ENCODE measurements around the gene EPHA6.

EPHA6 gene

DNA sequence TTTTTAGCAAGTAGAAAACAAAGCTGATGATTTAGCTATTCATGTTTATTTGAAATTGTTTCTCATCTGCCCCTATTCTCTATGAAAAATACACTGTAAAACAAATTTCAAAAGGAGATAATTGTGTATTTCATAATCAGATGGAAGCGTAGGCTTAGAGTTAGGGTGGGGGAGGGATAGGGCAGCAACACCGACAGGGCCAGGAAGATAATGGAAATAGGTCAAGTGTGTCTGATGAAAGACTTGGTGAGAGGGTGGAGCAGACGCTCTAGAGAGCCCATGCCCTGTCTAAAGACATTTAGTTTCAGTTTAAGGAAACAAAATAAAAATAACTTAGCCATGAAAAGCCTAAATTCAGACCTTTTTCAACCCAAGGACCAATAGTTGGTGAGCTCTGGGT, 898.5 kb downstream of the EPHA6 start:
- Histone ChIP-seq H3K4me3 (ENCODE audit: low read depth, low read length) (no peak overlapping the region), H3K79me2 (ENCODE audit: control insufficient read depth, insufficient read depth, low read length, unreplicated experiment) (no peaks in the 10 kb centered on the region), H2AFZ (ENCODE audit: low read length, unreplicated experiment) (no peak overlapping the region), H3K27ac (ENCODE audit: low read depth, low read length) (no peak overlapping the region), H3K27me3 (ENCODE audit: insufficient read depth, low read length) (peaks cover 19% of the 10 kb centered on the region; the same call in 1 of the 2 replicates), H3K4me1 (ENCODE audit: control insufficient read depth, insufficient read depth, low read length, unreplicated experiment) (no peaks in the 10 kb centered on the region), H3K36me3 (ENCODE audit: insufficient read depth, low read length) (no peaks in the 10 kb centered on the region)

DNA sequence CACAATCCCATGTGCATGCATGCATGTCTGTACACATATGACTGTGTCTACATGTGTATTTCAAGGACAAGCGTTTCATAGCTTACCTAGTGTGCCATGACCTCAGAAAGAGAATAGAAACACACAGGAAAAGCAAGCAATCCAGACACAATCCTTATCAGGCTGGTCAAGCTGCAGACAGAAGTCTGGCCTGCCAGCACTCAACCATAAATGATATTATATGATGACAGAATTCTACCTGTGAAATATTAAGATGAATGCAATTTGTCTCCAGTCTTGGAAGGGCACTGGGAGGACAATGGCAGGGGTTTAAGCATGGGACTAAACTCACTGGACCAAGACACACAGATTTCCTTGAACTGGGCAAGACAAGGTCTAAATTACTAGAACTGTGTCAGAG, 899.2 kb downstream of the EPHA6 start:
- peaks cover 19% of the 10 kb centered on the region; the same call in 1 of the 2 replicates for H3K27me3 ChIP-seq (ENCODE audit: insufficient read depth, low read length)
- no peak overlapping the region for H2AFZ ChIP-seq (ENCODE audit: low read length, unreplicated experiment)
- no peaks in the 10 kb centered on the region for H3K79me2 ChIP-seq (ENCODE audit: control insufficient read depth, insufficient read depth, low read length, unreplicated experiment)
- no peak overlapping the region for H3K27ac ChIP-seq (ENCODE audit: low read depth, low read length)
- H3K4me1 ChIP-seq (ENCODE audit: control insufficient read depth, insufficient read depth, low read length, unreplicated experiment), result no peaks in the 10 kb centered on the region
- H3K4me3 ChIP-seq (ENCODE audit: low read depth, low read length), result no peak overlapping the region
- no peaks in the 10 kb centered on the region for H3K36me3 ChIP-seq (ENCODE audit: insufficient read depth, low read length)

DNA sequence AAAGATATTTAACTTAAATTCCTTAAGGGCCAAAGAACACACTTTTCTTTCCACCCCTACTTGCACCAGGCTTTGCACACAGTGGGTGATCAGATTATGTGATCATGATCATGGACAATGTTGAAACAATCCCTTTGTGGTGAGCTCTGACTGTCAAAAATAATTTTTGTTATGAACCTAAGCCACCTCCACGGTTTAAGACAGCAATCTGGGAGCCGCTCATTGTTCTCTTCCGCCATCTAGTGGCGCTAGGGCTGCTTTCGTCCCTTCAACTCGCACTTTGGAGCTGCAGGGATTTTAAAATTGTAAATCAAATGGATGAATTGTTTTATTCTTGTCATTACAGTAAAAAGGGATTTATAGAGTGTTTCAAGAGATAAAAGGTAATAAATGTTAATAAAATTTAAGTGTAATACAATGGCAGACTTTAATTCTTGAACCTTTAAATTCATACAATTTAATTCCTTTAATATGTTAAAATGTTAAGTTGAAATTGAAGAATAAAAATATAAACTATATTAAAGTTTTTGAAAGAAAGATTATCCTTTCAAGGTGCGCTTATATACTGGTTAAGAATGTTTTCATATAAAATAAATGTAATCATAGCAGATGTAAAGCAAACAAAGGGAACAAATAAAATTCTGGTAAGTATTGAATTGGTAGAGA, 904.9 kb downstream of the EPHA6 start:
- Histone ChIP-seq H3K79me2 (ENCODE audit: control insufficient read depth, insufficient read depth, low read length, unreplicated experiment) (no peaks in the 10 kb centered on the region), H3K27me3 (ENCODE audit: insufficient read depth, low read length) (peaks cover 13% of the 10 kb centered on the region), H3K4me3 (ENCODE audit: low read depth, low read length) (no peak overlapping the region), H2AFZ (ENCODE audit: low read length, unreplicated experiment) (no peak overlapping the region), H3K4me1 (ENCODE audit: control insufficient read depth, insufficient read depth, low read length, unreplicated experiment) (no peaks in the 10 kb centered on the region), H3K27ac (ENCODE audit: low read depth, low read length) (no peak overlapping the region), H3K36me3 (ENCODE audit: insufficient read depth, low read length) (no peaks in the 10 kb centered on the region)

DNA sequence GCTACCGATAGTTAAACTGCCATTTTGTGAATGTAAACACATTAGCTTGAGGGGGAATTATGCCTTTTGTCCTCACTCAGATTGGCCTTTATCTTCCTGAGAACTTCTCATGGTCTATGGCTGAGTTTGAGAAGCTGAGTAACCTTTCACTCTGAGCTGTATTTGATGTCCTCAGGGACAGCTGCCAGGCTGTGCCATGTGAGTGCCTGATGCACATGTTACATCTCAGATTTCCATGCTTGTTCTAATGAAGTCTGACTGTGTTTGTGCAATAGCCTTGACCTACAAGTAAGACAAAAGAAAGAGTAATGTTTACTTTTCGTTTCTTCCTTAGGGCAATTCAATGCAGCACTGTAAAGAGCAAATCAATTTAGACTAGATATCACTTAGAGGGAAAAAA, 906.0 kb downstream of the EPHA6 start:
- no peaks in the 10 kb centered on the region for H3K4me1 ChIP-seq (ENCODE audit: control insufficient read depth, insufficient read depth, low read length, unreplicated experiment)
- no peak overlapping the region for H3K27ac ChIP-seq (ENCODE audit: low read depth, low read length)
- peaks cover 22% of the 10 kb centered on the region for H3K27me3 ChIP-seq (ENCODE audit: insufficient read depth, low read length)
- H2AFZ ChIP-seq (ENCODE audit: low read length, unreplicated experiment), result no peak overlapping the region
- no peaks in the 10 kb centered on the region for H3K36me3 ChIP-seq (ENCODE audit: insufficient read depth, low read length)
- H3K79me2 ChIP-seq (ENCODE audit: control insufficient read depth, insufficient read depth, low read length, unreplicated experiment), result no peaks in the 10 kb centered on the region
- H3K4me3 ChIP-seq (ENCODE audit: low read depth, low read length), result no peak overlapping the region

DNA sequence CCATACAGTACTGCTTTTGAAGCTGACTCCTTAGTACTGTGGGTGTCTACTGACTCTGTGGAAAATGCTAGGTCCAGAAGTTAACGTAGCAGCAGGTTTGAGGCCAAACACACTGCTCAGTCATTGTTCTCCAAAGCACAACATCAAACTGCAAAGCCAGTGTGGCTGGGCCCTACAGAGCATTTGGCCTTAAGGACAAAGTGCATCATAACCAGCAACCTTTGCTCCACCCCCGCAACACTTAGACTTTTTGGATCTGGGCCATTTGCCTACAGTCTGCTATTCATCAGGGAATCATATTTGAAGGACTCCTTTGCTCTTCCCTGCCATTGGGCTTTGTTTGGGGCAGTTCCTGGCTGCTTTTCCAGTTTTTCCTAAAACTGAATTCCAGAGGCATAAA, 907.1 kb downstream of the EPHA6 start:
- Histone ChIP-seq H3K27ac (ENCODE audit: low read depth, low read length) (no peak overlapping the region), H2AFZ (ENCODE audit: low read length, unreplicated experiment) (no peak overlapping the region), H3K79me2 (ENCODE audit: control insufficient read depth, insufficient read depth, low read length, unreplicated experiment) (no peaks in the 10 kb centered on the region), H3K36me3 (ENCODE audit: insufficient read depth, low read length) (no peaks in the 10 kb centered on the region), H3K27me3 (ENCODE audit: insufficient read depth, low read length) (peaks cover 31% of the 10 kb centered on the region), H3K4me1 (ENCODE audit: control insufficient read depth, insufficient read depth, low read length, unreplicated experiment) (no peaks in the 10 kb centered on the region), H3K4me3 (ENCODE audit: low read depth, low read length) (no peak overlapping the region)

DNA sequence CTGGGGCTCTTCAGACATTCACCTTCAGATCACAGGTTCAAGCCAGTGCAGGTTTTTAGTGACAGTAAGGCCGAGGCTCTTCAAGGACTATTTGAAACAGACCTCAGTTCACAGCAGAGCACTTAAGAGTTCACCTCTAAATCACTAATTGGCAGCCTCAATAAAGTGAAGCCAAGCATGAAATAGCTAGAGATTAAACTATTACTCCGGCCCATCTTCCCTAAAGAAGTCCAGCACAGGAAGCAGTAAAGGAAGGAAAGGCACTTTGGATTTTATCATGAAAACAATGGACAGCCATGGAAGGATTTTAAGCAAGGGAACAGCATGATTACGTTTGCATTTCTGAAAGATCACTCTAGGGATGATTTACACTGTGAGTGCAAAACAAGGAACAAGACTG, 922.5 kb downstream of the EPHA6 start:
- no peak overlapping the region for H2AFZ ChIP-seq (ENCODE audit: low read length, unreplicated experiment)
- H3K27me3 ChIP-seq (ENCODE audit: insufficient read depth, low read length), result peaks cover 83% of the 10 kb centered on the region
- H3K4me1 ChIP-seq (ENCODE audit: control insufficient read depth, insufficient read depth, low read length, unreplicated experiment), result no peaks in the 10 kb centered on the region
- no peak overlapping the region for H3K27ac ChIP-seq (ENCODE audit: low read depth, low read length)
- H3K36me3 ChIP-seq (ENCODE audit: insufficient read depth, low read length), result no peaks in the 10 kb centered on the region
- no peak overlapping the region for H3K4me3 ChIP-seq (ENCODE audit: low read depth, low read length)
- no peaks in the 10 kb centered on the region for H3K79me2 ChIP-seq (ENCODE audit: control insufficient read depth, insufficient read depth, low read length, unreplicated experiment)

DNA sequence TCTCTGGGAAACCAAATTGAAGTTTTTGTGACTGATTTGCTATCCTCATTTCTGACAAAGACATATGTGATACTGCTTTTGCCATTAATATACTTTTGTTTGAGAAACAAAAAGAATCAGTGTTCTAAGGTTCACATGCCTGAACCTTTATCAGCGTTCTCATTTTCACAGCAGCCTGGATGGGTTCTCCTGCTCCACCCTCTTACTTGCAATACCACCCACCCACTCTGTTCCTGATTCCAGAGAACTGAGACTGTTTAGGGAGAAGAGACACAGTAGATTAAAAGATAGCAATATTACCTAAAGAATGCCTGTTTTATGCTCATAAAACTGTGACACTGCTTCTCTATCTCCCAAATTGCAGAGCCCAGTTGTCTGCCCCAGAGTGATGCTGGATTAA, 924.4 kb downstream of the EPHA6 start:
- Histone ChIP-seq H3K27ac (ENCODE audit: low read depth, low read length) (no peak overlapping the region), H3K27me3 (ENCODE audit: insufficient read depth, low read length) (peaks cover 73% of the 10 kb centered on the region), H3K79me2 (ENCODE audit: control insufficient read depth, insufficient read depth, low read length, unreplicated experiment) (no peaks in the 10 kb centered on the region), H3K36me3 (ENCODE audit: insufficient read depth, low read length) (no peaks in the 10 kb centered on the region), H2AFZ (ENCODE audit: low read length, unreplicated experiment) (no peak overlapping the region), H3K4me3 (ENCODE audit: low read depth, low read length) (no peak overlapping the region), H3K4me1 (ENCODE audit: control insufficient read depth, insufficient read depth, low read length, unreplicated experiment) (no peaks in the 10 kb centered on the region)

DNA sequence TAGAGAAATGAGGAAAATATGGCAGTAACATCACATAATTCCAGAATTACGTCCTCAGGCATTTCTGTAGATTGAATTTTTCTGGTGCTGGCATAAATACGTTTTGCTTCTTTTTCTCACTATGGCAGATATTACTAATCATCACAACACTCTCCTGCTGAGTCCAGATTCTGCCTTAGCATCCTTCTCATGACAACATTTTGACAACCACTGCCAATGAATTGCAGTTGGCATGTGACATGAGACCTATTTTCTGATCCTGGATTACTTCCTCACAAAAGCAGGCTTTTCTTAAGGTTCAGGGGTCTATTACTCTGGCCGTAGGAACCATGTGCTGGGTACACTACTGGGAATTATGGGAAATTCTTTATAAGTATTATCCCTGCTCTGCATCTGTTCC, 927.6 kb downstream of the EPHA6 start:
- Histone ChIP-seq H3K4me1 (ENCODE audit: control insufficient read depth, insufficient read depth, low read length, unreplicated experiment) (no peaks in the 10 kb centered on the region), H2AFZ (ENCODE audit: low read length, unreplicated experiment) (no peak overlapping the region), H3K4me3 (ENCODE audit: low read depth, low read length) (no peak overlapping the region), H3K27ac (ENCODE audit: low read depth, low read length) (no peak overlapping the region), H3K27me3 (ENCODE audit: insufficient read depth, low read length) (peaks cover 49% of the 10 kb centered on the region), H3K79me2 (ENCODE audit: control insufficient read depth, insufficient read depth, low read length, unreplicated experiment) (no peaks in the 10 kb centered on the region), H3K36me3 (ENCODE audit: insufficient read depth, low read length) (no peaks in the 10 kb centered on the region)

DNA sequence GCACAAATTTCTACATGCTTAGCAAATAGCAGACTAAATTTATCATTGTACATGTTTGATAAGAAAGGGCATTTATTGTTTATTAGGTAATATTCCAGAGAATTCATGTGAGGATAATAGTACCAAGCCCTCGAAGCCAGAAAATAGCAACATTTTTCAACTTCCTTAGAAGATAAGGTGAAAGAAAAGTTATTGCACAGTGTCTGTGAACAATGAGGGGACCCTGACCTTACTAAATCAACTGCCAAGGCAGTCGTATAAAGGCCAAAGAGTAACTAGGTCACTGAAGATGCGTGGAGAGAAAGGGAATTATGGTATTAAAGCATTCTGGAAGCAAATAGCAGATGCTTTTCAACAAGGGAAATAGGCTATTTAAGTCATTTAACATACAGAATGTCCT, 929.9 kb downstream of the EPHA6 start:
- Histone ChIP-seq H3K79me2 (ENCODE audit: control insufficient read depth, insufficient read depth, low read length, unreplicated experiment) (no peaks in the 10 kb centered on the region), H3K36me3 (ENCODE audit: insufficient read depth, low read length) (no peaks in the 10 kb centered on the region), H3K4me1 (ENCODE audit: control insufficient read depth, insufficient read depth, low read length, unreplicated experiment) (no peaks in the 10 kb centered on the region), H3K27me3 (ENCODE audit: insufficient read depth, low read length) (peaks cover 45% of the 10 kb centered on the region), H3K4me3 (ENCODE audit: low read depth, low read length) (no peak overlapping the region), H3K27ac (ENCODE audit: low read depth, low read length) (no peak overlapping the region), H2AFZ (ENCODE audit: low read length, unreplicated experiment) (no peak overlapping the region)

DNA sequence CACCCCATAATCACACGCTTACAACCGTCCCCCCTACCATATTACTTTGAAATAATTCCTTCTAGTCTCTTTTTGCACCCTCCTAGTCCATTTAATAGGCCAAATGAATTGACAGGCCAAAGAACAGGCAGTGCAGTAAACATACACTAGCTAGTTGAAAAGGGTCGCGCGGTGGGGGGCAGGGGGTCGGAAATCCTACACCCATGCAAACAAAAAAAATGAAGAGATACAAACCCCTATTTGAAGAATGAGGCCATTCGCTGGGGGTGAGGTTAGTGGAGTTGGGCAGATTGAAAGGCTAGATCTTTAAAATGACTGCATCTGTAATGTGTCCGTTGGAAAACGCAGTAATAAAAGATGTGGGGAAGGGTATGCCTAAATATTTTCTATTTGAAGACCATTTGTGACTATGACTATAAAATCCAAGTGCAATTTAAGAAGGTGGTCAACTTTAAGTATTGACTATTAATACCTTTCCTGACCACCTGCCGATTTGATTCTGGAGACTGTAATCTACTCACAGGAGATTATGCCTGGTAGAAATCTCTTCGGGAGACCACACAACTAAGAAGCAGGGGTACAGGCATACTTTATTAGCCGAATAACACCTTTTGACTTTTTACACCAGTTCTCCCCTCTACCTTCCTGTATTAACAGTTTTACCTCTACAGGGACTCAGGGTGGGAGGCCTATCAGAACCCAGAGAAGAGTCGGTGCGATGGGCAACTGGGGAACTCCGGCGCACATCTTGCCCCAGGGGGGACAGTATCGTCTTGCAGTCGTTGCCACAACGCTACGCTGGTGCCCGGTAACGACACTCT, 949.4 kb downstream of the EPHA6 start:
- peak overlapping the region; percentile 95 for H3K4me3 ChIP-seq (ENCODE audit: low read depth, low read length)
- H3K79me2 ChIP-seq (ENCODE audit: control insufficient read depth, insufficient read depth, low read length, unreplicated experiment), result no peaks in the 10 kb centered on the region
- H3K27ac ChIP-seq (ENCODE audit: low read depth, low read length), result peak overlapping the region; percentile 56; the same call in 1 of the 2 replicates
- H2AFZ ChIP-seq (ENCODE audit: low read length, unreplicated experiment), result peak overlapping the region; percentile 94
- peaks cover 8% of the 10 kb centered on the region for H3K4me1 ChIP-seq (ENCODE audit: control insufficient read depth, insufficient read depth, low read length, unreplicated experiment)
- H3K27me3 ChIP-seq (ENCODE audit: insufficient read depth, low read length), result no peaks in the 10 kb centered on the region
- no peaks in the 10 kb centered on the region for H3K36me3 ChIP-seq (ENCODE audit: insufficient read depth, low read length)

Measured in ACC112 (cell line).